Vagina (tissue), 2 donors: ENCODE measurements around the gene MACROD2. TPM values are rescaled to one million over a fixed set of nuclear protein-coding genes. Genes with fewer than 3 reads are reported as not detected.

Experiments used
- DNase-seq, 2 donors: peaks; one replicate each; pipeline ENCODE4 v3.0.0-alpha.2; 2017; ENCODE audit errors: extremely low spot score in 2 of 2
- H3K27ac ChIP-seq: fragments of 200-600 bp; sonication (generic); one replicate; pipeline ENCODE4 v1.5.1; 2019
- H3K27me3 ChIP-seq: fragments of 200-600 bp; sonication (generic); one replicate; pipeline ENCODE4 v1.5.1; 2019
- H3K36me3 ChIP-seq, 2 donors: fragments of 200-600 bp; sonication (generic); one replicate each; pipeline ENCODE4 v1.5.1; 2017 to 2019
- H3K4me1 ChIP-seq: fragments of 200-600 bp; sonication (generic); one replicate; pipeline ENCODE4 v1.5.1; 2019
- H3K4me3 ChIP-seq, 2 donors: fragments of 200-600 bp; sonication (generic); 1 replicate in 1 of 2; 2 replicates in 1 of 2; pipeline ENCODE4 v1.5.1; 2016 to 2019
- H3K9me3 ChIP-seq: fragments of 200-600 bp; sonication (generic); one replicate; pipeline ENCODE4 v1.5.1; 2019
- CTCF ChIP-seq, 3 experiments: fragments of 450-650 bp in 2 of 3; fragments of 200-600 bp in 1 of 3; sonication (generic) in 1 of 3; IDR thresholded peaks; one replicate each; pipeline ENCODE4 v1.5.1; 2017 to 2019; ENCODE audit warnings: antibody characterized with exemption in 3 of 3, mild to moderate bottlenecking in 2 of 3, moderate library complexity in 2 of 3
- POLR2A ChIP-seq, 2 donors: fragments of 450-650 bp; IDR thresholded peaks; one replicate each; pipeline ENCODE4 v1.6.1; 2017; ENCODE audit warnings: antibody characterized with exemption in 2 of 2, mild to moderate bottlenecking in 2 of 2, moderate library complexity in 2 of 2
- POLR2AphosphoS5 ChIP-seq, 2 donors: sonication (generic); formaldehyde crosslinking; IDR thresholded peaks; one replicate each; pipeline ENCODE4 v1.9.0; 2017; ENCODE audit warnings: antibody characterized with exemption in 2 of 2, mild to moderate bottlenecking in 2 of 2, low read depth in 1 of 2; ENCODE audit not compliant: insufficient read depth in 1 of 2
- intact Hi-C: fragments of 100-400 bp; cut with DNase I; formaldehyde crosslinking; loops from one replicate; pipeline ENCODE4 v1.15.1; 2023
- total RNA-seq: library from RNA; depleted of rRNA; stranded (reverse); fragments of >200 nt; gene quantifications from one replicate; pipeline ENCODE4 v1.2.3, GENCODE V29; 2016

The MACROD2 gene
- total RNA-seq, 1 donor from 2014 or later, result 12.5 TPM

GRCh38 chr20:15339264-15339663, 1343.9 kb downstream of the MACROD2 start:
- no peaks in the 10 kb centered on the region for H3K9me3 ChIP-seq
- no peak for TF ChIP-seq POLR2AphosphoS5 (IDR thresholded peaks at IDR 0.05; ENCODE audit: insufficient read depth in 1 of 2, low read depth in 1 of 2)
- no peak for TF ChIP-seq CTCF (IDR thresholded peaks at IDR 0.05)
- no peak for TF ChIP-seq POLR2A (IDR thresholded peaks at IDR 0.05)
- no peaks in the 10 kb centered on the region for H3K27me3 ChIP-seq
- no peak for DNase-seq
- no peaks in the 10 kb centered on the region for H3K36me3 ChIP-seq
- intact Hi-C loops, result no loop called here
- H3K4me3 ChIP-seq, result no peak overlapping the region
- H3K4me1 ChIP-seq, result no peaks in the 10 kb centered on the region
- H3K27ac ChIP-seq, result no peak overlapping the region

GRCh38 chr20:15342991-15343523, 1347.7 kb downstream of the MACROD2 start:
- Histone ChIP-seq H3K9me3 (no peaks in the 10 kb centered on the region), H3K4me3 (no peak overlapping the region), H3K4me1 (no peaks in the 10 kb centered on the region), H3K27ac (no peak overlapping the region), H3K27me3 (no peaks in the 10 kb centered on the region), H3K36me3 (no peaks in the 10 kb centered on the region)
- TF ChIP-seq POLR2AphosphoS5 (IDR thresholded peaks at IDR 0.05; ENCODE audit: insufficient read depth in 1 of 2, low read depth in 1 of 2) (no peak), POLR2A (IDR thresholded peaks at IDR 0.05) (no peak), CTCF (IDR thresholded peaks at IDR 0.05) (no peak)
- intact Hi-C loops, result no loop called here
- DNase-seq, result no peak

- no peak for DNase-seq
- intact Hi-C loops, result no loop called here
- no peak overlapping the region for H3K27ac ChIP-seq
- no peaks in the 10 kb centered on the region for H3K4me1 ChIP-seq
- no peaks in the 10 kb centered on the region for H3K27me3 ChIP-seq
- H3K36me3 ChIP-seq, result no peaks in the 10 kb centered on the region
- H3K4me3 ChIP-seq, result no peak overlapping the region
- H3K9me3 ChIP-seq, result no peaks in the 10 kb centered on the region
- TF ChIP-seq CTCF (IDR thresholded peaks at IDR 0.05) (no peak), POLR2A (IDR thresholded peaks at IDR 0.05) (no peak), POLR2AphosphoS5 (IDR thresholded peaks at IDR 0.05; ENCODE audit: insufficient read depth in 1 of 2, low read depth in 1 of 2) (no peak)
These were observed 1350.0 kb downstream of the MACROD2 start for GRCh38 chr20:15345287-15345686.

GRCh38 chr20:15346657-15347280, 1351.5 kb downstream of the MACROD2 start:
- H3K27me3 ChIP-seq, result no peaks in the 10 kb centered on the region
- TF ChIP-seq POLR2AphosphoS5 (IDR thresholded peaks at IDR 0.05; ENCODE audit: insufficient read depth in 1 of 2, low read depth in 1 of 2), result no peak
- TF ChIP-seq POLR2A (IDR thresholded peaks at IDR 0.05), result no peak
- TF ChIP-seq CTCF (IDR thresholded peaks at IDR 0.05), result no peak
- H3K4me1 ChIP-seq, result no peaks in the 10 kb centered on the region
- intact Hi-C loops, result no loop called here
- no peak overlapping the region for H3K27ac ChIP-seq
- DNase-seq, result no peak
- H3K36me3 ChIP-seq, result no peaks in the 10 kb centered on the region
- no peaks in the 10 kb centered on the region for H3K9me3 ChIP-seq
- no peak overlapping the region for H3K4me3 ChIP-seq

GRCh38 chr20:15359056-15359455, 1363.7 kb downstream of the MACROD2 start:
- Histone ChIP-seq H3K9me3 (no peaks in the 10 kb centered on the region), H3K4me3 (no peak overlapping the region), H3K27ac (no peak overlapping the region), H3K27me3 (no peaks in the 10 kb centered on the region), H3K4me1 (no peaks in the 10 kb centered on the region), H3K36me3 (no peaks in the 10 kb centered on the region)
- no peak for TF ChIP-seq POLR2A (IDR thresholded peaks at IDR 0.05)
- no peak for TF ChIP-seq POLR2AphosphoS5 (IDR thresholded peaks at IDR 0.05; ENCODE audit: insufficient read depth in 1 of 2, low read depth in 1 of 2)
- TF ChIP-seq CTCF (IDR thresholded peaks at IDR 0.05), result no peak
- intact Hi-C loops, result no loop called here
- DNase-seq, result no peak
